HEK293 (cell line): Measurements from ENCODE around the gene ZNF275.

Experiments used
- ELK4 ChIP-seq: IDR thresholded peaks from 2 replicates; pipeline ENCODE4 v1.6.1; 2011; ENCODE audit warnings: mild to moderate bottlenecking, low read depth, low read length, borderline replicate concordance
- PRDM6 ChIP-seq: fragments of 450-650 bp; formaldehyde crosslinking; IDR thresholded peaks from 2 replicates; pipeline ENCODE4 v1.5.1; 2017; ENCODE audit warnings: missing biosample characterization, missing genetic modification characterization

GRCh38 chrX:153318811-153319210, 15.1 kb upstream of the ZNF275 start:
- no peak for TF ChIP-seq ELK4
- TF ChIP-seq PRDM6 (tag by site-specific recombination) = no peak
